Cardiac fibroblast (primary cell): ENCODE data around the gene RNH1.

ENCODE experiments used
- DNase-seq, 2 donors: peaks; one replicate each; pipeline versions ENCODE4 v3.0.0 to v3.0.0-alpha.2; 2010; ENCODE audit warnings: low read depth in 2 of 2
- H3K4me3 ChIP-seq, 2 donors: replicated peaks in 1 of 2; 1 replicate in 1 of 2; 2 replicates in 1 of 2; pipeline ENCODE4 v1.5.1; 2011; ENCODE audit warnings: low read depth in 2 of 2, low read length in 2 of 2, mild to moderate bottlenecking in 2 of 2, moderate library complexity in 1 of 2
- TF ChIP-seq, protein P1 (sequence below): IDR thresholded peaks from one replicate; pipeline ENCODE4 v1.5.1; 2011; ENCODE audit warnings: low read depth, mild to moderate bottlenecking, low read length, inconsistent platforms

The RNH1 gene

GRCh38 chr11:455566-456147, 51.4 kb downstream of the RNH1 start:
- TF ChIP-seq, protein P1, sequence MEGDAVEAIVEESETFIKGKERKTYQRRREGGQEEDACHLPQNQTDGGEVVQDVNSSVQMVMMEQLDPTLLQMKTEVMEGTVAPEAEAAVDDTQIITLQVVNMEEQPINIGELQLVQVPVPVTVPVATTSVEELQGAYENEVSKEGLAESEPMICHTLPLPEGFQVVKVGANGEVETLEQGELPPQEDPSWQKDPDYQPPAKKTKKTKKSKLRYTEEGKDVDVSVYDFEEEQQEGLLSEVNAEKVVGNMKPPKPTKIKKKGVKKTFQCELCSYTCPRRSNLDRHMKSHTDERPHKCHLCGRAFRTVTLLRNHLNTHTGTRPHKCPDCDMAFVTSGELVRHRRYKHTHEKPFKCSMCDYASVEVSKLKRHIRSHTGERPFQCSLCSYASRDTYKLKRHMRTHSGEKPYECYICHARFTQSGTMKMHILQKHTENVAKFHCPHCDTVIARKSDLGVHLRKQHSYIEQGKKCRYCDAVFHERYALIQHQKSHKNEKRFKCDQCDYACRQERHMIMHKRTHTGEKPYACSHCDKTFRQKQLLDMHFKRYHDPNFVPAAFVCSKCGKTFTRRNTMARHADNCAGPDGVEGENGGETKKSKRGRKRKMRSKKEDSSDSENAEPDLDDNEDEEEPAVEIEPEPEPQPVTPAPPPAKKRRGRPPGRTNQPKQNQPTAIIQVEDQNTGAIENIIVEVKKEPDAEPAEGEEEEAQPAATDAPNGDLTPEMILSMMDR, result no peak
- DNase-seq, result no peak
- H3K4me3 ChIP-seq, result no peak overlapping the region

DNA sequence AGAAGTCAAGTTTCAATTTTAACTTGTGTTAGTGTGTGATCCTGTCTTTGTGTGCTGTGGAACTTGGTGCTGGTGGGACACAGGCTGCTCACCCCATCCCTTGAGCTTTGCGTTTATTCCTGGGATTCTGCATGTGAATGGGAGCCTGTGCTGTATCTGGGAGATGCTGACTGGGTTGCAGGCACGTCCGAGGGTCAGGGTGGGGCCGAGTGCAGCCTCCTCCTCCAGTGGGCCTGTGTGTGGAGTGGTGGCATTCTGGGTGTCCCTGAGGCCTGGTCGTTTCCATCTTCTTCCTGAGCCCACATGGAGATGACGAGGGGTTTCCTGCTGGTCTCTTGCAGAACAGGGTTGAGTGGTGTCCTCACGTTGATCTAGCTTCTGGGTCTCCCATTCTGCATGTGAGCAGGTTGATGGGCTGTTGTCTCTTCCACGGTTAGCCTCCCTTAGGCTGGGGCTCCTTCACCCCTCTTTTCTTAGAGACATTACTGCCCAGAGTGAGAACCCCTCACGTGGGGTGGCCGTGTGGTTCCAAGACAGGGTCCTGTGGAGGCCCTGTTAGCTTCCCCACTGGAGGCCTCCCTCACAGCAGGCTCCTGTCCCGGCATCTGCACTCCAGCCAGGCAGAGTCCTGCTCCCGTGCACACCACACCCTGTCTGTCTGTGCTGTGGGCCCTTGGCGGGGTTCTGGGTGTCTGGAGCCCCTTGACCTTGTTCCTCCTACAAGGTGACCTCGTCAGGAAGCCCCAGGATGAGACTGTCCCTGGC, 52.1 kb downstream of the RNH1 start:
- TF ChIP-seq, protein P1, result no peak
- no peak overlapping the region for H3K4me3 ChIP-seq
- DNase-seq, result no peak

DNA sequence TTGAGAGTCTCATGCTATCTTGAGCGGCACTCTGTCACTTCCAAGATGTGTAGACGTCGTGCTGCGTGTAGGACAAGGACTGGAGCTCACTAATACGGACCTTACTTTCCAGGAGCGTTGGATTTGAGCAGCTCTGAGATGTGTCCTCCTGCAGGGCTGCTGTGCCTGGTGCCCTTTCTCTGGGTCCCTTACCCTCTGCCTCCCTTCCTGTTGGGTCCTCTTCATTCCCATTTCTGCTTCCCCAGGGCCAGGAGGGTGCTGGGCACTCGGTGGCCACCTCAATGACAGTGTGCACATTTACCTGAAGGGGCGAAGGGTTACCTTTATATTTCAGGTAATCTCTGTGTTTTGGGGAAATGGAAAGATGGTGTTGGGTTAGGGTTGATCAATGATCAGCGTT, 53.0 kb downstream of the RNH1 start:
- DNase-seq, result no peak
- H3K4me3 ChIP-seq, result no peak overlapping the region
- TF ChIP-seq, protein P1, result no peak

GRCh38 chr11:453564-453963, 53.5 kb downstream of the RNH1 start:
- DNase-seq, result no peak
- no peak overlapping the region for H3K4me3 ChIP-seq
- TF ChIP-seq, protein P1, result no peak

- no peak overlapping the region for H3K4me3 ChIP-seq
- no peak for DNase-seq
- TF ChIP-seq, protein P1, result no peak
These were observed 54.0 kb downstream of the RNH1 start for GRCh38 chr11:452916-453527.

DNA sequence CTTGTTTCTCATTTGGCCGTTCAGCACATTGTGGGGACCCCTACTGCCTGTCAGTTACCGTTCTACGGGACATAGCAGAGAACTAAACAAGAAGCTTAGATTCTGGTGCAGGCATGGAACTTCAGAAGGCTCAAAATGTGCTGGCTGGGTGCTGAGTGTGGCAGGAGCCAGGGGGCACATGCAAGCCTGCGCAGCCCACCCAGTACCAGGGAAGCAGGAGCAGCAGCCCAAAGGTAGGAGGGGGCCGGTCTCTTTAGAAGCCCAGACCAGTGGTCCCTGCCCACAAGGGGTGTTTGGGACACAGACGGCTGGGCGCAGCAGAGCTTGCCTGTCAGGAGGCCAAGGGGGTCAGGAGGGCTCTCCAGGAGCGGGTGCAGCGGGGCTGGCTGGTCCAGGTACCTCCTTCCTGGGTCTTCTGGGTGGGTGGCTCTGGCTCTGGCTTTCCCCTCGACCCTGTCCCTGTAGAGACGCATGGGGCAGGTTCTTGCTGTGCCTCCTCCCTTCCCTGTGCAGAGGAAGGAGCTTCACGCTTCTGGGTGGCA, 54.8 kb downstream of the RNH1 start:
- TF ChIP-seq, protein P1, result no peak
- DNase-seq, result no peak
- no peak overlapping the region for H3K4me3 ChIP-seq
